NCI-H82 (cell line): ENCODE results near the gene SHOX.
"Not testable (repeated sequence)": the region's sequence is repeated elsewhere in the genome, so short reads cannot be mapped to it uniquely, and the experiment has no call there.

Experiments used
- DNase-seq: peaks from one replicate; lab custom pipeline; 2025; lab: John Stamatoyannopoulos, UW

SHOX gene

GRCh38 chrX:637660-638481 lies 7.3 kb downstream of the SHOX start:
- peak; percentile 55 for DNase-seq

DNA sequence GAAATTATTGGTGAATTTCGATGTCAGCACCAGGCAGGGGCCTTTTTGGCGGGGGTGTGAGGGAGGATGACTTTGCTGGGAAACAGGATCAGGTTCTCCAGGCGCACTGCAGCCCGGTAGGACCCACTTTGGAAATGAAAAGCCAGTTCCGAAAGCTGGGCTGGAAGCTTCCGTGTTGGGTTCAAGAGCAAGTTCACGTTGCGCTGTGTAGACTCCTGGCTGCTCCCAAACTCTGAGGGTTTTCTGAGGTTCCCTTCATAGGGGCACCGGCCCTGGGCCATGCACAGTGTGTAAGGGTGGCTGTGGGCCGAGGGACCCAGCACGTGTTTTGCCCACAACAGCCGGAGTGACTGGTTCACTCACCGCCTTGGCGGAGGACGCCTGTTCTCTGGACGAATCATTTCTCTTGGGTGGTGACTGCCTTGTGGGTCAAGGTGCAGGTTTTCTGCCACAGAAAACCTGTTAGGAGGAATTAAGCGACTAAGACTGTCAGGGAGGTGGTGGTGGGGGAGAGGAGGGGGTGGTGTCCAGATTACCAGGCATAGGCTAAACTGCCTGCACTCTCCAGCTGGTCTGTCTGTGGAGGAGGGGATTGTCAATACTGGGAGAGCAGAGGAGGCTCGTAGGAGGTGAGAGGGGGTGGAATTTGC lies 8.0 kb downstream of the SHOX start:
- DNase-seq, result peak; percentile 65

- no peak for DNase-seq
These were observed 8.6 kb downstream of the SHOX start for GRCh38 chrX:639151-639550.

DNA sequence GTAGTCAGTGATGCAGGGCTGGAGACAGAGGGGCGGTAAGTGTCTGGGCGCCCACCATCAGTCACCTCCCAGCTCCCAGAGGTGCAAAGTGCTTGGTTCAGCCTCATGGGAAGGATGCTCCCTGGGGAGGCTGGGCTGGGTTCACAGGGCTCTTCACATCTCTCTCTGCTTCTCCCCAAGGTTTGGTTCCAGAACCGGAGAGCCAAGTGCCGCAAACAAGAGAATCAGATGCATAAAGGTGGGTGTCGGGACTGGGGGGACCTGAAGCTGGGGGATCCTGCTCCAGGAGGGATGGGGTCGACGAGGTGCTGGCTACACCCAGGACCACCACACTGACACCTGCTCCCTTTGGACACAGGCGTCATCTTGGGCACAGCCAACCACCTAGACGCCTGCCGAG lies 10.1 kb downstream of the SHOX start:
- no peak for DNase-seq

DNA sequence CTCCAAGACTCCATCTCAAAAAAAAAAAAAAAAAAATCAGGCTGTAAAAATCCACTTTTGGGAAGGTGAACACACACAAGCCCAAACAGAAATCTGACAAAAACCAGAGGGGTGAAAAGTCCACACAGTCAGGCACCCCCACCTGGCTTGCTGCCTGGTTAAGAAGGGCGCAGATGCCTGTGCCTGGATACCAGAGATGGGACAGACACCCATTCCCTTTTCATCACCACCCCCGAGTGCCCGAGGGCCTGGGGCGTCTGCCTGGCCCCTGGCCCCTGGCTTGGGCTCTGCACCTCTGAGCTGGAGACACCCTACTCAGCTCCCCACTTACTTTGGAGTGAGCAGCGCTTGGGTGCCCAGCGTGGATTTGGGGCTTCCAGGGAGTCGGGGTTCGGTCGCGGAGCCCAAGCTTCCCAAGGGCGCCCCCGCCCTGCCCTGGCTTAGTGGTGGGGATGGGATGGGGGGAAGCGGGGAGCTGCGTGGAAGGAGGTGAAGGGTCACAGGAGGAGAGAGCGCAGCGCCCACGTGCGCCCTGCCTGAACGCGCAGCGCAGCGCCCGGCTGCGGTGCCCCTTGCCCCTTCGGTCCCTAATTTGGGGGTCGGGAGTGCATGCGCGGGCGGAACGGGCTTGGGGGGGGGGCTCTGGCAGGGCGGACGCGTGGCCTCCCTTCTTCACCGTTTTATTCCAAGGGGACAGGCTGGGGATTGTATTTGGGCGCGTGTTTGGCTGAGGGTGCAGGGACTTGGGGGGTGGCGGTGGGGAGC lies 11.3 kb downstream of the SHOX start:
- no peak for DNase-seq

GRCh38 chrX:642436-643240 lies 12.0 kb downstream of the SHOX start:
- DNase-seq, result no peak

GRCh38 chrX:643241-643595 lies 12.6 kb downstream of the SHOX start:
- DNase-seq, result no peak

GRCh38 chrX:643911-644303 lies 13.3 kb downstream of the SHOX start:
- no peak for DNase-seq

DNA sequence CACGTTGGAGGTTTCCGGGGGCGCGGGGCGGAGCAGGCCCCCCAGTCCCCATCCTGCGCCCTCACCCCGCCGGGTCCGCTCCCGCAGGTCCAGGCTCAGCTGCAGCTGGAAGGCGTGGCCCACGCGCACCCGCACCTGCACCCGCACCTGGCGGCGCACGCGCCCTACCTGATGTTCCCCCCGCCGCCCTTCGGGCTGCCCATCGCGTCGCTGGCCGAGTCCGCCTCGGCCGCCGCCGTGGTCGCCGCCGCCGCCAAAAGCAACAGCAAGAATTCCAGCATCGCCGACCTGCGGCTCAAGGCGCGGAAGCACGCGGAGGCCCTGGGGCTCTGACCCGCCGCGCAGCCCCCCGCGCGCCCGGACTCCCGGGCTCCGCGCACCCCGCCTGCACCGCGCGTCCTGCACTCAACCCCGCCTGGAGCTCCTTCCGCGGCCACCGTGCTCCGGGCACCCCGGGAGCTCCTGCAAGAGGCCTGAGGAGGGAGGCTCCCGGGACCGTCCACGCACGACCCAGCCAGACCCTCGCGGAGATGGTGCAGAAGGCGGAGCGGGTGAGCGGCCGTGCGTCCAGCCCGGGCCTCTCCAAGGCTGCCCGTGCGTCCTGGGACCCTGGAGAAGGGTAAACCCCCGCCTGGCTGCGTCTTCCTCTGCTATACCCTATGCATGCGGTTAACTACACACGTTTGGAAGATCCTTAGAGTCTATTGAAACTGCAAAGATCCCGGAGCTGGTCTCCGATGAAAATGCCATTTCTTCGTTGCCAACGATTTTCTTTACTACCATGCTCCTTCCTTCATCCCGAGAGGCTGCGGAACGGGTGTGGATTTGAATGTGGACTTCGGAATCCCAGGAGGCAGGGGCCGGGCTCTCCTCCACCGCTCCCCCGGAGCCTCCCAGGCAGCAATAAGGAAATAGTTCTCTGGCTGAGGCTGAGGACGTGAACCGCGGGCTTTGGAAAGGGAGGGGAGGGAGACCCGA lies 14.0 kb downstream of the SHOX start:
- DNase-seq, result no peak

DNA sequence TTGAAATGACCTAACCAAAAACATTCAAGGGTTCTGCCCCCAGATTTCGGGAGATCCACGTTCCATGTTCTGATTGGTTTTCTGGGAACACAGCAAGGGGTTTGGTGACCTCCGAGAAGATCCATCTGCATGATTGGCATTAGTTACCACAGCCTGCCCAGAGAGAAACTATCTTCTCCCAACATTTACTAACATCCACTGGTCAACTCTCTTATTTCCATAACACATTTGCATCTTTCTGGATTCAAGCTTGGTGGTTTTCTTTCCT lies 15.6 kb downstream of the SHOX start:
- DNase-seq, result no peak

- no peak for DNase-seq
These were observed 16.2 kb downstream of the SHOX start for GRCh38 chrX:646796-647195.

- DNase-seq, result no peak
These were observed 18.6 kb downstream of the SHOX start for GRCh38 chrX:649166-649565.

DNA sequence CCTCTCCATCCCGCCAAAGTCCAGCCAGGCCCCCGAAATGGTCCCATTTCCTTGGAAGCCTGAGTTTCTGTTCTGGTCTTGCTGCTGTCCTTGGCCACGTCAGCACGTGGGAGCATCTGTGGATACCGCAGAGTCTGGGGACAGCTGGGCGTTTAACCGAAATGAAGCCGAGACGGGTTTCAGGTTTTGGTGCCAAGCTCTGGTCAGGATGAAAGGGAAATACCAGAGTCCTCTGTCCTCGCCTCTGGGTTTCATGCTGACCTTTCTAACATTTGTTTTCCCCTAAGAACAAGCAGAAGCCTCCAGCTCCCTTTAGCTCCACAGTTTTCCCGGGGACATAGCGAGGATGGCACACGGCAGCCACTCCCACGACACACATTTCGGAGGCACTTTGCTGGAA lies 19.7 kb downstream of the SHOX start:
- DNase-seq, result no peak

- no peak for DNase-seq
These were observed 20.2 kb downstream of the SHOX start for GRCh38 chrX:650811-651210.

DNA sequence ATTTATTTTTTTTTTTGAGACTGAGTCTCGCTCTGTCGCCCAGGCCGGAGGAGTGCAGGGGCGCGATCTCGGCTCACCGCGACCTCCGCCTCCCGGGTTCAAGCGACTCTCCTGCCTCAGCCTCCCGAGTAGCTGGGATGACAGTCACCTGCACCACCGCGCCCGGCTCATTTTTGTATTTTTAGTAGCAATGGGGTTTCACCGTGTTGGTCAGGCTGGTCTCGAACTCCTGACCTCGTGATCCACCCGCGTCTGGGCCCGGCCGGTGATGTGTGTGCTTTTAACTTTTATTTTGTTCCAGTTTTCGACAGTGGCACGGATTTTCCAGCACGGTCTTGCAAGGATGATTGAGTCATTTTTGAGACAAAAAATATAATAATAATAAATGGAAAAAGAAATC lies 21.3 kb downstream of the SHOX start:
- DNase-seq, result not testable (repeated sequence)

- DNase-seq, result no peak
These were observed 21.8 kb downstream of the SHOX start for GRCh38 chrX:652341-652741.

GRCh38 chrX:653306-653705 lies 22.7 kb downstream of the SHOX start:
- no peak for DNase-seq

DNA sequence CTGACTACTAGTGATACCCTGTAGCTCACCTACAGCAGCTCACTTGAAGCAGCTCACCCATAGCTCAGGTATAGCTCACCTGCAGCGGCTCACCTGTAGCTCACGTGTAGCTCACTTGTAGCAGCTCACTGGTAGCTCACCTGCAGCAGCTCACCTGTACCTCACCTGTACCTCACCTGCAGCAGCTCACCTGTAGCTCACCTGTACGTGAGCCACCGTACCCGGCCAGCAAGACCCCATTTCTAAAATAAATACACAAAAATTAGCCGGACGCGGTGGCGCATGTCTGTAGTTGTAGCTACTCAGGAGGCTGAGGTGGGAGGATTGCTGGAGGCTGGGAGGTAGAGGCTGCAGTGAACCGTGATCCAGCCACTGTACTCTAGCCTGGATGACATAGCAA lies 30.6 kb downstream of the SHOX start:
- DNase-seq, result no peak

DNA sequence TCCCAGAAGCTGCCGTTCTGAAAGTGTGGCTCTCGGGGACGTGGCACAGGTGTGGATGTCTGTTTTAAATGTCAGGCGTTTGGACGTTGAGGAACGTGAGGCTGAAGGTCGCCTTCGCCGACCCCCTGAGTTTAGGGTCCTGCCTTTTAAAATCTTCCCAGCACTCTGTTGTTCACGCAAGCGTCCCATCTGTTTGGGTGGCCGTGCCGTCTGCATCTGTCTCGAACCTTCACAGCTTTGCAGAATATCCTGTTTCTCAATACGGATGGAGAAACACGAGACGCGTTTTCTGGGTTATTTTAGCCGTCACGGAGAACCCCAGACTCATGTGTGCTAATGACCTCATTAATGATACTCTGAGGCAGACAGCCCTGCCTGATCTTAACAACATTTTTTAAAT lies 31.5 kb downstream of the SHOX start:
- DNase-seq, result no peak

GRCh38 chrX:663841-664240 lies 33.2 kb downstream of the SHOX start:
- no peak for DNase-seq
